ENCODE data around the gene GPR137B. TPM values are rescaled to one million over a fixed set of nuclear protein-coding genes. Genes with fewer than 3 reads are reported as not detected.

Gene GPR137B
- total and polyA plus RNA-seq, 2 of the 13 experiments (the other 11 are each of a cell fraction or from before 2014, with no cell fraction given), result 0.31 to 0.41 TPM

DNA sequence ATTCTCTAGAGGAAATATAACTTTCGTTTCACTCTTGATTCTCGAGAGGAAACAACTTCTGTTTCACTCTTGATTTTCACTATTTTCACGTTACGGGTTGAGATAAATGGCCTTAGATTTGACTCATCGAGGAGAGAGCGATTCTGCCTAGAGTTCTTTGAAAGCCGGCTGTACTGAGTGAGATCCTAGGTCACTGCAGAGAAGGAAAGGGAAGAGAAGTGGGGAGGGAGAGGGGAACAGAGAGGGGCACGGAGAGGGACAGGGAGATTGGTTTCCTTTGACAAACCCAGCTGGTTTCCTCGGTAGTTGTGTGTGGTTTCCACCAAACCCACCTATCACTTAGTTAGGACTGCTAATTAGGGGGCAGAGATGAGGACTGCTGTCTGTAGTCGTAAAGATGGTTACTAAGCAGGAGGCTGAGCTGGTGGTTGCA is 21.6 kb upstream of the GPR137B start:
- no TSS peak for BruUV-seq (replicated peaks)
- ATAC-seq (no peak), FAIRE-seq (no peak), DNase-seq (ENCODE audit: low spot score) (no peak)
- TF ChIP-seq ZNF614 (CRISPR knock-in tag; IDR thresholded peaks at IDR 0.05; ENCODE audit: borderline replicate concordance), result no peak
- Histone ChIP-seq H3K27me3 (ENCODE audit: control insufficient read depth in 1 of 2, insufficient read depth in 2 of 2, low read length in 2 of 2) (peaks cover 0 to 36% of the 10 kb centered on the region in 2 experiments; a peak in 2 of 5 replicates), H3K4me2 (ENCODE audit: low read depth, low read length) (no peak overlapping the region), H3K9ac (ENCODE audit: insufficient read depth, low read depth, low read length) (no peak overlapping the region), H3K36me3 (replicated peaks in 1 of 2; ENCODE audit: control insufficient read depth in 1 of 2, insufficient read depth in 2 of 2, low read length in 2 of 2) (no peaks in the 10 kb centered on the region), H4K20me1 (ENCODE audit: insufficient read depth, low read length) (no peaks in the 10 kb centered on the region), H3K9me3 (ENCODE audit: low read length) (no peaks in the 10 kb centered on the region), H3K4me1 (ENCODE audit: insufficient read depth, low read length) (no peaks in the 10 kb centered on the region), H3K4me3 (replicated peaks in 1 of 3; ENCODE audit: insufficient read depth in 1 of 3, low read depth in 2 of 3, low read length in 3 of 3) (no peak overlapping the region), H2AFZ (ENCODE audit: low read length) (no peak overlapping the region), H3K79me2 (ENCODE audit: insufficient read depth, low read length) (no peaks in the 10 kb centered on the region), H3K27ac (ENCODE audit: extremely low read length, insufficient read depth, low read length) (no peak overlapping the region)
- ChIA-PET CTCF (ENCODE audit: low intra/inter-chr PET ratio, low total read pairs) (no interaction called here), POLR2A (no interaction called here)
- intact Hi-C loops (cut with micrococcal nuclease; ENCODE audit: unreplicated experiment) (no loop called here), in situ Hi-C loops (cut with HindIII; ENCODE audit: extremely low pct_ligation_motif_present, low pct_unique_long_range_greater_than_20kb) (loop anchor here (25.0 kb wide), 3 partner anchors 992 to 1442 kb away; no protein-coding TSS in a partner anchor)
- WGBS (ENCODE audit: low lambda C conversion rate), result 40% methylated on average over 10 of the region's 10 CpGs

DNA sequence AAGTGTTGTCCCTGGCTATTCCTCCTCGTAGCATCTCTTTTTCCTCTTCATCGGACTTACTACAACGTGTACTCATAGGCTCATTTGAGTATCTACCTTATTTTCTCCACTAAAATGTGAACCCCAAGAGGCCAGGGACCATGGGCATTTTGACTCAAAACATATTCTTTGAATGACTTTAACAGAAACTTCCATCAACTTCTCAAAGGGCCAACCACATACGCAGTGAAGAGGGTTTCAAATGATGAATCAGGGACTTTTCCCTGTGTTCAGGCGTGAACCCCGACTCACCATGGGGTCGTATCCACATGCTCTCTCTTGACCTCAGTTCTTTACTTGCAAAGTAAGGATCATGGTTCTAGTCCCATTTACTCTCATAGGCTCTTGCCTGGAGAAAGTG is 20.2 kb upstream of the GPR137B start:
- Histone ChIP-seq H3K27ac (ENCODE audit: extremely low read length, insufficient read depth, low read length) (no peak overlapping the region), H3K4me2 (ENCODE audit: low read depth, low read length) (no peak overlapping the region), H3K9ac (ENCODE audit: insufficient read depth, low read depth, low read length) (no peak overlapping the region), H2AFZ (ENCODE audit: low read length) (no peak overlapping the region), H4K20me1 (ENCODE audit: insufficient read depth, low read length) (no peaks in the 10 kb centered on the region), H3K79me2 (ENCODE audit: insufficient read depth, low read length) (no peaks in the 10 kb centered on the region), H3K27me3 (ENCODE audit: control insufficient read depth in 1 of 2, insufficient read depth in 2 of 2, low read length in 2 of 2) (peaks cover 0 to 36% of the 10 kb centered on the region in 2 experiments; a peak in 2 of 5 replicates), H3K9me3 (ENCODE audit: low read length) (no peaks in the 10 kb centered on the region), H3K4me3 (replicated peaks in 1 of 3; ENCODE audit: insufficient read depth in 1 of 3, low read depth in 2 of 3, low read length in 3 of 3) (no peak overlapping the region), H3K36me3 (replicated peaks in 1 of 2; ENCODE audit: control insufficient read depth in 1 of 2, insufficient read depth in 2 of 2, low read length in 2 of 2) (no peaks in the 10 kb centered on the region), H3K4me1 (ENCODE audit: insufficient read depth, low read length) (peaks cover 5% of the 10 kb centered on the region)
- intact Hi-C loops (cut with micrococcal nuclease; ENCODE audit: unreplicated experiment) (no loop called here), in situ Hi-C loops (cut with HindIII; ENCODE audit: extremely low pct_ligation_motif_present, low pct_unique_long_range_greater_than_20kb) (loop anchor here (25.0 kb wide), 3 partner anchors 990 to 1440 kb away; no protein-coding TSS in a partner anchor)
- ChIA-PET CTCF (ENCODE audit: low intra/inter-chr PET ratio, low total read pairs) (no interaction called here), POLR2A (no interaction called here)
- BruUV-seq (replicated peaks), result no TSS peak
- 64% methylated on average over 7 of the region's 7 CpGs for WGBS (ENCODE audit: low lambda C conversion rate)
- FAIRE-seq (no peak), ATAC-seq (no peak), DNase-seq (ENCODE audit: low spot score) (no peak)
- no peak for TF ChIP-seq NFYB (CRISPR knock-in tag; IDR thresholded peaks at IDR 0.05)
- no peak for TF ChIP-seq KAT7 (CRISPR knock-in tag; IDR thresholded peaks at IDR 0.05; ENCODE audit: borderline replicate concordance)
- no peak for TF ChIP-seq ZBTB3 (CRISPR knock-in tag; IDR thresholded peaks at IDR 0.05; ENCODE audit: borderline replicate concordance, low read depth)
- no peak for TF ChIP-seq ZNF550 (CRISPR knock-in tag; IDR thresholded peaks at IDR 0.05; ENCODE audit: borderline replicate concordance)
- TF ChIP-seq AGO1 (IDR thresholded peaks at IDR 0.05; ENCODE audit: low read depth, low read length, poor library complexity, severe bottlenecking), result no peak
- no peak for TF ChIP-seq ZSCAN29 (CRISPR knock-in tag; conservative IDR thresholded peaks at IDR 0.05)

Measured in HepG2 (cell line).